Neural progenitor cell (in vitro differentiated cells): Measurements from ENCODE around the gene COL8A1. TPM values are rescaled to one million over a fixed set of nuclear protein-coding genes. Genes with fewer than 3 reads are reported as not detected.

Experiments
- DNase-seq: peaks from one replicate; pipeline ENCODE4 v3.0.0-alpha.2; 2016; ENCODE audit warnings: low spot score
- H2AFZ ChIP-seq: fragments of 200-600 bp; sonication (generic); replicated peaks from 2 replicates; pipeline ENCODE4 v1.6.1; 2016; ENCODE audit warnings: antibody characterized with exemption
- H3F3A ChIP-seq: fragments of 200-600 bp; sonication (generic); 2 replicates; pipeline ENCODE4 v1.6.1; 2016; ENCODE audit warnings: antibody characterized with exemption, low read depth
- H3K27ac ChIP-seq: fragments of 200-600 bp; sonication (generic); 2 replicates; pipeline ENCODE4 v1.5.1; 2016; ENCODE audit warnings: mild to moderate bottlenecking
- H3K27me3 ChIP-seq: fragments of 200-600 bp; sonication (generic); 2 replicates; pipeline ENCODE4 v1.6.1; 2016; ENCODE audit warnings: mild to moderate bottlenecking, moderate library complexity
- H3K36me3 ChIP-seq: fragments of 200-600 bp; sonication (generic); 2 replicates; pipeline ENCODE4 v1.5.1; 2016
- H3K4me1 ChIP-seq: fragments of 200-600 bp; sonication (generic); 2 replicates; pipeline ENCODE4 v1.6.1; 2016; ENCODE audit warnings: mixed run types
- H3K4me2 ChIP-seq: fragments of 200-600 bp; sonication (generic); 2 replicates; pipeline ENCODE4 v1.6.1; 2016
- H3K4me3 ChIP-seq: fragments of 200-600 bp; sonication (generic); 2 replicates; pipeline ENCODE4 v1.5.1; 2016
- H3K79me2 ChIP-seq: fragments of 200-600 bp; sonication (generic); 2 replicates; pipeline ENCODE4 v1.6.1; 2016; ENCODE audit warnings: low read depth
- H3K9ac ChIP-seq: fragments of 200-600 bp; sonication (generic); 2 replicates; pipeline ENCODE4 v1.6.1; 2016
- H3K9me3 ChIP-seq: fragments of 200-600 bp; sonication (generic); 2 replicates; pipeline ENCODE4 v1.5.1; 2016; ENCODE audit warnings: low read depth
- H4K20me1 ChIP-seq: fragments of 200-600 bp; sonication (generic); 2 replicates; pipeline ENCODE4 v1.6.1; 2016; ENCODE audit warnings: low read depth
- H3K27ac Mint-ChIP-seq: 3 replicates; pipeline ENCODE4 v1.8.0; 2021; ENCODE audit warnings: mixed read lengths
- H3K27me3 Mint-ChIP-seq: 2 replicates; pipeline ENCODE4 v1.8.0; 2022; ENCODE audit warnings: low read depth, mild to moderate bottlenecking, inconsistent platforms, moderate library complexity, mixed read lengths; ENCODE audit not compliant: insufficient read depth
- H3K36me3 Mint-ChIP-seq: 3 replicates; pipeline ENCODE4 v1.8.0; 2021; ENCODE audit warnings: mixed read lengths
- H3K4me1 Mint-ChIP-seq: 3 replicates; pipeline ENCODE4 v1.8.0; 2021; ENCODE audit warnings: mixed read lengths
- H3K4me3 Mint-ChIP-seq: 3 replicates; pipeline ENCODE4 v1.8.0; 2021; ENCODE audit warnings: mild to moderate bottlenecking, moderate library complexity, mixed read lengths
- H3K9me3 Mint-ChIP-seq: 3 replicates; pipeline ENCODE4 v1.8.0; 2020; ENCODE audit warnings: mixed read lengths
- CTCF ChIP-seq: fragments of 200-600 bp; sonication (generic); IDR thresholded peaks from 2 replicates; pipeline ENCODE4 v1.5.1; 2017; ENCODE audit warnings: antibody characterized with exemption, mild to moderate bottlenecking
- EZH2 ChIP-seq: fragments of 200-600 bp; sonication (generic); IDR thresholded peaks from 2 replicates; pipeline ENCODE4 v1.6.1; 2017; ENCODE audit warnings: antibody characterized with exemption, mild to moderate bottlenecking, moderate library complexity
- EZH2phosphoT487 ChIP-seq: fragments of 200-600 bp; sonication (generic); IDR thresholded peaks from 2 replicates; pipeline ENCODE4 v1.6.1; 2017; ENCODE audit warnings: antibody characterized with exemption
- total RNA-seq: library from RNA; depleted of rRNA; stranded (reverse); fragments of >200 nt; gene quantifications from 2 replicates; pipeline ENCODE4 v1.2.3, GENCODE V29; 2015; ENCODE audit warnings: low replicate concordance

COL8A1 gene
- total RNA-seq, 1 donor from 2014 or later = not detected

GRCh38 chr3:99842826-99843589, 204.6 kb downstream of the COL8A1 start:
- Mint-ChIP-seq H3K36me3 (no peaks in the 10 kb centered on the region), H3K27me3 (no peaks in the 10 kb centered on the region), H3K4me1 (no peaks in the 10 kb centered on the region), H3K9me3 (no peaks in the 10 kb centered on the region), H3K27ac (no peak overlapping the region), H3K4me3 (no peak overlapping the region)
- H3K4me1 ChIP-seq = peaks cover 7% of the 10 kb centered on the region
- peaks cover 17% of the 10 kb centered on the region for H3K79me2 ChIP-seq
- H3F3A ChIP-seq = no peaks in the 10 kb centered on the region
- no peaks in the 10 kb centered on the region for H3K9me3 ChIP-seq
- no peak overlapping the region for H3K27ac ChIP-seq
- DNase-seq = peak; percentile 41
- H3K9ac ChIP-seq = no peak overlapping the region
- H3K4me3 ChIP-seq = no peak overlapping the region
- H3K27me3 ChIP-seq = no peaks in the 10 kb centered on the region
- H3K36me3 ChIP-seq = no peaks in the 10 kb centered on the region
- H2AFZ ChIP-seq = no peak overlapping the region
- H4K20me1 ChIP-seq = peaks cover 7% of the 10 kb centered on the region
- TF ChIP-seq CTCF (peak; percentile 79), EZH2phosphoT487 (no peak)
- H3K4me2 ChIP-seq = no peak overlapping the region

DNA sequence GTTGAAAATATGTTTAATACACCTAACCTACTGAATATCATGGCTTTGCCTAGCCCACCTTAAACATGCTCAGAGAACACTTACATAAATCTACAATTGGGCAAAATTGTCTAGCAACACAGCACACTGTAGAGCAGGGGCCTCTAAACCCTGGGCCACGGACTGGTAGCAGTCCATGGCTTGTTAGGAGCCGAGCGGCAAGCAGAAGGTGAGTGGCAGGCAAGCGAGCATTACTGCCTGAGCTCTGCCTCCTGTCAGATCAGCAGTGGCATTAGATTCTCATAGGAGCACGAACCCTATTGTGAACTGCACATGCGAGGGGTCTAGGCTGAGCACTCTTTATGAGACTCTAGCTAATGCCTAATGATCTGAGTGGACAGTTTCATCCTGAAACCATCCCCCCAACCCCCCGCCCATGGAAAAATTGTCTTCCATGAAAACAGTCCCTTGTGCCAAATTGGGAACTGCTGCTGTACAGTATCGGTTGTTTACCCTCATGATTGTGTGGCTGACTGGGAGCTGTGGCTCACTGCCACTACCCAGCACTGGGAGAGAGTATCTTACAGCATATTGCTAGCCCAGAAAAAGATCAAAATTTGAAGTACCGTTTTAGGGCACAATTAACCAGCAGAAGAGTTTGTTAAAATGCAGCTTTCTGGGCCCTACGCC, 205.3 kb downstream of the COL8A1 start:
- Histone ChIP-seq H3K36me3 (no peaks in the 10 kb centered on the region), H3K79me2 (peaks cover 17% of the 10 kb centered on the region), H3K9ac (no peak overlapping the region), H3K27ac (no peak overlapping the region), H3F3A (no peaks in the 10 kb centered on the region), H2AFZ (no peak overlapping the region), H3K9me3 (no peaks in the 10 kb centered on the region), H3K27me3 (no peaks in the 10 kb centered on the region), H3K4me1 (no peaks in the 10 kb centered on the region), H3K4me2 (no peak overlapping the region), H4K20me1 (peaks cover 4% of the 10 kb centered on the region), H3K4me3 (no peak overlapping the region)
- no peaks in the 10 kb centered on the region for H3K27me3 Mint-ChIP-seq
- no peak for DNase-seq
- H3K36me3 Mint-ChIP-seq = no peaks in the 10 kb centered on the region
- no peak overlapping the region for H3K4me3 Mint-ChIP-seq
- no peaks in the 10 kb centered on the region for H3K9me3 Mint-ChIP-seq
- H3K4me1 Mint-ChIP-seq = no peaks in the 10 kb centered on the region
- TF ChIP-seq CTCF = no peak
- no peak for TF ChIP-seq EZH2
- TF ChIP-seq EZH2phosphoT487 = no peak
- peak overlapping the region; percentile 21 for H3K27ac Mint-ChIP-seq

DNA sequence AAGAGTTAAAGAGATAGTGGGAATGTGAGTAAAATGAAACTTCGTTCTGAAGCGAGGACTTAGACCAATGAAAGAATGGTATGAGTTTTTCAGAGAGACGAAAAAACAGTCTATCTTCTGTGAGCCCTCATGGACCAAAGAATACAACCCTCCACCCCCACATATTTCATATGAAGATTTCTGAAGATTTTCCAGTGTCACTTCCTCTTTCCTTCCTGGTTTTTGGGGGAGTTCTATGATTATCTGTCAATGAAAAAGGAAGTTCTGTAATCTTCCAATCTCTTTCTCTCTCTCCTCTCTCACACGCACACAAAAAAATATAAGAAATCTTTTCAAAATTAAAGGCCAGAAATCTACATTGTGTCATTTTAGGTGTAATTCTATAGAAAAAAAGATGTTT, 206.9 kb downstream of the COL8A1 start:
- no peak overlapping the region for H3K4me3 ChIP-seq
- no peak overlapping the region for H3K27ac ChIP-seq
- Mint-ChIP-seq H3K4me1 (no peaks in the 10 kb centered on the region), H3K4me3 (no peak overlapping the region), H3K36me3 (no peaks in the 10 kb centered on the region), H3K27me3 (no peaks in the 10 kb centered on the region), H3K9me3 (no peaks in the 10 kb centered on the region), H3K27ac (no peak overlapping the region)
- H3F3A ChIP-seq = peaks cover 4% of the 10 kb centered on the region
- peaks cover 23% of the 10 kb centered on the region for H3K79me2 ChIP-seq
- DNase-seq = no peak
- no peak overlapping the region for H2AFZ ChIP-seq
- TF ChIP-seq EZH2phosphoT487 = no peak
- no peak for TF ChIP-seq EZH2
- no peaks in the 10 kb centered on the region for H3K9me3 ChIP-seq
- no peak overlapping the region for H3K4me2 ChIP-seq
- no peaks in the 10 kb centered on the region for H3K36me3 ChIP-seq
- H3K9ac ChIP-seq = no peak overlapping the region
- no peaks in the 10 kb centered on the region for H3K27me3 ChIP-seq
- H3K4me1 ChIP-seq = peaks cover 11% of the 10 kb centered on the region
- H4K20me1 ChIP-seq = peaks cover 4% of the 10 kb centered on the region

DNA sequence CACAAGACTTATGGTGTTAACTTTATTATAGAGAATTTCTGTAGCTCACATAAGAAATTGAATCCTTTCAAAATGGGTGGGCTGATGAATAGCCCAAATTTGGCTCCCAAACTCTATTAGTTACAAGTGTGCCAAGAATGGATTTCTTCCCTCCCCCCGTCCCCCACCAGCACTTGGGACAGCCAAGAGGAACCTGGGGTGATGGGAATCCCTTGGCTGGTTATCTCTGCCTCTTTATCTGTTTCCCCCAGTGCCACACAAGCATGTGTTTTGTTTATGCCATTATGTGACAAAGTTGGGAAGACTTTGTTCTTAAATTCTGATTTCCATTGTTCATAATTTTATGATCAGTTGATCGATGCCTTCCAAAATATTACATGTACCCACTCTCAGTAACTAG, 207.6 kb downstream of the COL8A1 start:
- Mint-ChIP-seq H3K9me3 (no peaks in the 10 kb centered on the region), H3K27ac (no peak overlapping the region), H3K36me3 (no peaks in the 10 kb centered on the region), H3K27me3 (no peaks in the 10 kb centered on the region), H3K4me3 (no peak overlapping the region), H3K4me1 (no peaks in the 10 kb centered on the region)
- H3K79me2 ChIP-seq = peaks cover 24% of the 10 kb centered on the region
- H3K4me1 ChIP-seq = peaks cover 15% of the 10 kb centered on the region
- H3F3A ChIP-seq = peaks cover 4% of the 10 kb centered on the region
- H3K4me2 ChIP-seq = no peak overlapping the region
- H3K27me3 ChIP-seq = no peaks in the 10 kb centered on the region
- no peak overlapping the region for H3K4me3 ChIP-seq
- no peak for DNase-seq
- no peaks in the 10 kb centered on the region for H3K36me3 ChIP-seq
- H4K20me1 ChIP-seq = peaks cover 4% of the 10 kb centered on the region
- no peaks in the 10 kb centered on the region for H3K9me3 ChIP-seq
- TF ChIP-seq EZH2 (no peak), CTCF (no peak), EZH2phosphoT487 (no peak)
- no peak overlapping the region for H2AFZ ChIP-seq
- no peak overlapping the region for H3K27ac ChIP-seq
- no peak overlapping the region for H3K9ac ChIP-seq
